Parathyroid adenoma (tissue), 2 donors: ENCODE data around the gene CDHR2.
A peak's percentile ranks its signal among the peaks of the same experiment; 100 is the strongest.

Experiments used
- H2AFZ ChIP-seq: fragments of 300-600 bp; sonication (generic); one replicate; pipeline ENCODE4 v1.7.0; 2017; ENCODE audit warnings: antibody characterized with exemption, mild to moderate bottlenecking
- H3K27ac ChIP-seq: fragments of 300-600 bp; sonication (generic); one replicate; pipeline ENCODE4 v1.7.0; 2017
- H3K27me3 ChIP-seq: fragments of 300-600 bp; sonication (generic); one replicate; pipeline ENCODE4 v1.7.0; 2017; ENCODE audit warnings: low read length; ENCODE audit not compliant: control insufficient read depth, insufficient read depth
- H3K36me3 ChIP-seq: fragments of 300-600 bp; sonication (generic); one replicate; pipeline ENCODE4 v1.7.0; 2017; ENCODE audit warnings: low read length; ENCODE audit not compliant: control insufficient read depth, insufficient read depth
- H3K4me1 ChIP-seq: fragments of 300-600 bp; sonication (generic); one replicate; pipeline ENCODE4 v1.7.0; 2017; ENCODE audit warnings: control low read depth
- H3K4me2 ChIP-seq: fragments of 300-600 bp; sonication (generic); one replicate; pipeline ENCODE4 v1.7.0; 2017; ENCODE audit warnings: low read length
- H3K4me3 ChIP-seq: fragments of 300-600 bp; sonication (generic); one replicate; pipeline ENCODE4 v1.7.0; 2017; ENCODE audit warnings: low read depth, low read length
- H3K79me2 ChIP-seq: fragments of 300-600 bp; sonication (generic); one replicate; pipeline ENCODE4 v1.7.0; 2017; ENCODE audit warnings: control low read depth
- H3K9ac ChIP-seq: fragments of 300-600 bp; sonication (generic); one replicate; pipeline ENCODE4 v1.7.0; 2017; ENCODE audit warnings: mild to moderate bottlenecking
- H3K9me3 ChIP-seq: fragments of 300-600 bp; sonication (generic); one replicate; pipeline ENCODE4 v1.7.0; 2017; ENCODE audit warnings: low read length; ENCODE audit not compliant: control insufficient read depth
- CTCF ChIP-seq: fragments of 300-600 bp; sonication (generic); IDR thresholded peaks from one replicate; pipeline ENCODE4 v1.7.0; 2017; ENCODE audit warnings: antibody characterized with exemption, mild to moderate bottlenecking
- donor health status: primary hyperparathyroidism.

CDHR2 gene

GRCh38 chr5:176536132-176536901, 12.8 kb upstream of the CDHR2 start:
- peaks cover 26% of the 10 kb centered on the region for H3K4me1 ChIP-seq
- H3K27ac ChIP-seq: peak overlapping the region; percentile 98
- peak overlapping the region; percentile 99 for H3K4me2 ChIP-seq
- peak overlapping the region; percentile 85 for H3K9ac ChIP-seq
- peak overlapping the region; percentile 100 for H3K4me3 ChIP-seq
- peaks cover 14% of the 10 kb centered on the region for H3K79me2 ChIP-seq
- H2AFZ ChIP-seq: peak overlapping the region; percentile 92
- no peak for TF ChIP-seq CTCF
- no peaks in the 10 kb centered on the region for H3K36me3 ChIP-seq
- H3K27me3 ChIP-seq: no peaks in the 10 kb centered on the region
- no peaks in the 10 kb centered on the region for H3K9me3 ChIP-seq

GRCh38 chr5:176536902-176537553, 12.1 kb upstream of the CDHR2 start, which contains the start of gene RNF44:
TSS of gene RNF44 (minus strand) at chr5:176537402. CDS start at chr5:176532472, 4,930 bp downstream.
- H2AFZ ChIP-seq: peak within 1 kb of the TSS; percentile 92
- H3K27ac ChIP-seq: peak within 1 kb of the TSS; percentile 98
- H3K27me3 ChIP-seq: no peaks in the 10 kb centered on the region
- peaks cover 32% of the 10 kb centered on the region for H3K4me1 ChIP-seq
- H3K9me3 ChIP-seq: no peaks in the 10 kb centered on the region
- no peak for TF ChIP-seq CTCF
- H3K79me2 ChIP-seq: peaks cover 14% of the 10 kb centered on the region
- no peaks in the 10 kb centered on the region for H3K36me3 ChIP-seq
- H3K4me3 ChIP-seq: peak within 1 kb of the TSS; percentile 100
- H3K9ac ChIP-seq: peak within 1 kb of the TSS; percentile 85
- H3K4me2 ChIP-seq: peak within 1 kb of the TSS; percentile 99

- peak overlapping the region; percentile 92 for H2AFZ ChIP-seq
- no peaks in the 10 kb centered on the region for H3K36me3 ChIP-seq
- no peaks in the 10 kb centered on the region for H3K27me3 ChIP-seq
- peak overlapping the region; percentile 98 for H3K27ac ChIP-seq
- peaks cover 14% of the 10 kb centered on the region for H3K79me2 ChIP-seq
- H3K9me3 ChIP-seq: no peaks in the 10 kb centered on the region
- H3K4me1 ChIP-seq: peaks cover 38% of the 10 kb centered on the region
- no peak for TF ChIP-seq CTCF
- peak overlapping the region; percentile 85 for H3K9ac ChIP-seq
- H3K4me3 ChIP-seq: peak overlapping the region; percentile 100
- H3K4me2 ChIP-seq: peak overlapping the region; percentile 99
Measured at GRCh38 chr5:176537554-176538229, 11.4 kb upstream of the CDHR2 start.

- H3K4me2 ChIP-seq: peak overlapping the region; percentile 68
- H3K27me3 ChIP-seq: no peaks in the 10 kb centered on the region
- H2AFZ ChIP-seq: peak overlapping the region; percentile 92
- H3K4me1 ChIP-seq: peaks cover 38% of the 10 kb centered on the region
- H3K27ac ChIP-seq: peak overlapping the region; percentile 98
- TF ChIP-seq CTCF: no peak
- peaks cover 9% of the 10 kb centered on the region for H3K79me2 ChIP-seq
- no peak overlapping the region for H3K9ac ChIP-seq
- no peaks in the 10 kb centered on the region for H3K9me3 ChIP-seq
- H3K36me3 ChIP-seq: no peaks in the 10 kb centered on the region
- H3K4me3 ChIP-seq: peak overlapping the region; percentile 100
Measured at GRCh38 chr5:176538230-176538988, 10.7 kb upstream of the CDHR2 start.
